ENCODE measurements around the gene FHAD1.
A peak's percentile ranks its signal among the peaks of the same experiment; 100 is the strongest.

FHAD1 gene

GRCh38 chr1:15401391-15402055 is 154.5 kb downstream of the FHAD1 start:
- no peak for DNase-seq

- DNase-seq = no peak
These were observed 155.9 kb downstream of the FHAD1 start for GRCh38 chr1:15402809-15403450.

GRCh38 chr1:15403962-15404580 is 157.0 kb downstream of the FHAD1 start:
- DNase-seq = no peak

- no peak for DNase-seq
These were observed 158.3 kb downstream of the FHAD1 start for GRCh38 chr1:15405106-15405850.

GRCh38 chr1:15406614-15407559 is 159.9 kb downstream of the FHAD1 start:
- DNase-seq = peak; percentile 74

- DNase-seq = no peak
These were observed 160.6 kb downstream of the FHAD1 start for GRCh38 chr1:15407580-15407979.

- no peak for DNase-seq
These were observed 161.9 kb downstream of the FHAD1 start for GRCh38 chr1:15408890-15409387.

GRCh38 chr1:15409388-15410222 is 162.6 kb downstream of the FHAD1 start, which contains the start of gene EFHD2:
Gene EFHD2, plus strand, starts transcription at chr1:15409888. Its CDS starts 84 bp downstream, at chr1:15409972.
- DNase-seq = peak; percentile 75

GRCh38 chr1:15410223-15410883 is 163.3 kb downstream of the FHAD1 start:
- DNase-seq = no peak

GRCh38 chr1:15410884-15411245 is 163.8 kb downstream of the FHAD1 start:
- DNase-seq = no peak

GRCh38 chr1:15411593-15412137 is 164.6 kb downstream of the FHAD1 start:
- no peak for DNase-seq

GRCh38 chr1:15412175-15412800 is 165.3 kb downstream of the FHAD1 start:
- DNase-seq = no peak

- no peak for DNase-seq
These were observed 165.8 kb downstream of the FHAD1 start for GRCh38 chr1:15412843-15413242.

- no peak for DNase-seq
These were observed 166.8 kb downstream of the FHAD1 start for GRCh38 chr1:15413563-15414444.

- DNase-seq = no peak
These were observed 167.5 kb downstream of the FHAD1 start for GRCh38 chr1:15414445-15414983.

GRCh38 chr1:15417059-15417934 is 170.3 kb downstream of the FHAD1 start:
- peak; percentile 60 for DNase-seq
